ENCODE results near the gene GSG1. TPM values are rescaled to one million over a fixed set of nuclear protein-coding genes. Genes with fewer than 3 reads are reported as not detected.

The GSG1 gene
- polyA plus RNA-seq, 3 donors = not detected

DNA sequence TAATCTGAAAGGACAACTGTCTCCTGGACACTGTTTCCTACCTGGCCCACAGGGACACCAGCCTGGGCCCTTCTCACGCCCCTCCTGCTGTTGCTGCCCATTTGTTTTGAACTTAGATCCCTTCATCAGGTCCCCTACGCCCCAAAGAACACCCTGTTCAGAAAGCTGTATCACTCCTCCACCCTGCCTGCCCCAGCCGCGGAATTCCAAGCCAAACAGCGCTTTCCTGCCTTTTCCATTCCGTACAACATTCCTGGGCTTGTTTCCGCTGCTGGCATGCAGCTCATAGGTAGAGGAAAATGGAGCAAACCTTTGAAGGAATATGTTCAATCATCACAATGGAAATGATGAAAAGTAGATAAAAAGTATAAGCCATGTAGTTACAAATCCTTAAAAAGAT, 12.8 kb upstream of the GSG1 start:
- no peaks in the 10 kb centered on the region for H3K4me1 Mint-ChIP-seq
- intact Hi-C loops (cut with micrococcal nuclease) = no loop called here
- DNase-seq = no peak
- H3K36me3 Mint-ChIP-seq = no peaks in the 10 kb centered on the region
- Histone ChIP-seq H3K9me3 (replicated peaks in 1 of 2; ENCODE audit: control insufficient read depth in 1 of 2, insufficient read depth in 1 of 2, low read length in 2 of 2) (no peaks in the 10 kb centered on the region), H3K4me3 (replicated peaks in 1 of 3; ENCODE audit: low read depth in 2 of 3, low read length in 3 of 3) (no peak overlapping the region), H3K4me2 (replicated peaks; ENCODE audit: extremely low read depth, low read length, poor library complexity, severe bottlenecking) (no peak overlapping the region), H3K27me3 (ENCODE audit: control insufficient read depth in 2 of 2, insufficient read depth in 2 of 2, low read length in 2 of 2) (no peaks in the 10 kb centered on the region), H2AFZ (ENCODE audit: insufficient read depth, low read depth, low read length, poor library complexity, severe bottlenecking) (no peak overlapping the region), H3K9ac (ENCODE audit: insufficient read depth, low read length, poor library complexity, severe bottlenecking) (no peak overlapping the region), H3K79me2 (ENCODE audit: insufficient read depth, low read length) (no peaks in the 10 kb centered on the region), H4K20me1 (ENCODE audit: insufficient read depth, low read length) (no peaks in the 10 kb centered on the region), H3K27ac (ENCODE audit: low read depth in 1 of 2, low read length in 2 of 2) (no peak overlapping the region), H3K36me3 (replicated peaks in 1 of 2; ENCODE audit: control insufficient read depth in 1 of 2, insufficient read depth in 2 of 2, low read length in 2 of 2) (no peaks in the 10 kb centered on the region), H3K4me1 (ENCODE audit: control insufficient read depth in 1 of 2, insufficient read depth in 2 of 2, low read length in 2 of 2) (no peaks in the 10 kb centered on the region)
- no peak overlapping the region for H3K4me3 Mint-ChIP-seq
- TF ChIP-seq, protein P1, sequence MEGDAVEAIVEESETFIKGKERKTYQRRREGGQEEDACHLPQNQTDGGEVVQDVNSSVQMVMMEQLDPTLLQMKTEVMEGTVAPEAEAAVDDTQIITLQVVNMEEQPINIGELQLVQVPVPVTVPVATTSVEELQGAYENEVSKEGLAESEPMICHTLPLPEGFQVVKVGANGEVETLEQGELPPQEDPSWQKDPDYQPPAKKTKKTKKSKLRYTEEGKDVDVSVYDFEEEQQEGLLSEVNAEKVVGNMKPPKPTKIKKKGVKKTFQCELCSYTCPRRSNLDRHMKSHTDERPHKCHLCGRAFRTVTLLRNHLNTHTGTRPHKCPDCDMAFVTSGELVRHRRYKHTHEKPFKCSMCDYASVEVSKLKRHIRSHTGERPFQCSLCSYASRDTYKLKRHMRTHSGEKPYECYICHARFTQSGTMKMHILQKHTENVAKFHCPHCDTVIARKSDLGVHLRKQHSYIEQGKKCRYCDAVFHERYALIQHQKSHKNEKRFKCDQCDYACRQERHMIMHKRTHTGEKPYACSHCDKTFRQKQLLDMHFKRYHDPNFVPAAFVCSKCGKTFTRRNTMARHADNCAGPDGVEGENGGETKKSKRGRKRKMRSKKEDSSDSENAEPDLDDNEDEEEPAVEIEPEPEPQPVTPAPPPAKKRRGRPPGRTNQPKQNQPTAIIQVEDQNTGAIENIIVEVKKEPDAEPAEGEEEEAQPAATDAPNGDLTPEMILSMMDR (IDR thresholded peaks at IDR 0.05) = no peak
- no peaks in the 10 kb centered on the region for H3K9me3 Mint-ChIP-seq
- WGBS (ENCODE audit: insufficient coverage) = 90% methylated on average over 2 of the region's 7 CpGs
- peak overlapping the region in 1 of 7 donors; percentile 5 for H3K27ac Mint-ChIP-seq
- H3K27me3 Mint-ChIP-seq (ENCODE audit: low read depth in 3 of 3) = peaks cover 0 to 3% (median 0%) of the 10 kb centered on the region in 3 donors

GRCh38 chr12:13114251-13115052, 11.0 kb upstream of the GSG1 start:
- H3K4me1 ChIP-seq (ENCODE audit: control insufficient read depth in 1 of 2, insufficient read depth in 2 of 2, low read length in 2 of 2) = no peaks in the 10 kb centered on the region
- 95% methylated on average over 11 of the region's 15 CpGs for WGBS (ENCODE audit: insufficient coverage)
- Mint-ChIP-seq H3K36me3 (no peaks in the 10 kb centered on the region), H3K4me3 (no peak overlapping the region), H3K9me3 (peaks cover 0 to under 1% (median 0%) of the 10 kb centered on the region in 7 donors), H3K27me3 (ENCODE audit: low read depth in 3 of 3) (peaks cover 0 to 3% (median 0%) of the 10 kb centered on the region in 3 donors), H3K4me1 (no peaks in the 10 kb centered on the region), H3K27ac (no peak overlapping the region)
- no peak overlapping the region for H2AFZ ChIP-seq (ENCODE audit: insufficient read depth, low read depth, low read length, poor library complexity, severe bottlenecking)
- H4K20me1 ChIP-seq (ENCODE audit: insufficient read depth, low read length) = no peaks in the 10 kb centered on the region
- DNase-seq = no peak
- intact Hi-C loops (cut with micrococcal nuclease) = no loop called here
- H3K36me3 ChIP-seq (replicated peaks in 1 of 2; ENCODE audit: control insufficient read depth in 1 of 2, insufficient read depth in 2 of 2, low read length in 2 of 2) = no peaks in the 10 kb centered on the region
- TF ChIP-seq, protein P1 (IDR thresholded peaks at IDR 0.05) = no peak
- no peak overlapping the region for H3K4me3 ChIP-seq (replicated peaks in 1 of 3; ENCODE audit: low read depth in 2 of 3, low read length in 3 of 3)
- H3K9me3 ChIP-seq (replicated peaks in 1 of 2; ENCODE audit: control insufficient read depth in 1 of 2, insufficient read depth in 1 of 2, low read length in 2 of 2) = no peaks in the 10 kb centered on the region
- H3K4me2 ChIP-seq (replicated peaks; ENCODE audit: extremely low read depth, low read length, poor library complexity, severe bottlenecking) = no peak overlapping the region
- no peak overlapping the region for H3K9ac ChIP-seq (ENCODE audit: insufficient read depth, low read length, poor library complexity, severe bottlenecking)
- no peak overlapping the region for H3K27ac ChIP-seq (ENCODE audit: low read depth in 1 of 2, low read length in 2 of 2)
- H3K27me3 ChIP-seq (ENCODE audit: control insufficient read depth in 2 of 2, insufficient read depth in 2 of 2, low read length in 2 of 2) = no peaks in the 10 kb centered on the region
- H3K79me2 ChIP-seq (ENCODE audit: insufficient read depth, low read length) = no peaks in the 10 kb centered on the region

All from CD14-positive monocyte (primary cell).